ENCODE measurements around the gene KIF18A. TPM values are rescaled to one million over a fixed set of nuclear protein-coding genes. Genes with fewer than 3 reads are reported as not detected.
"Not testable (repeated sequence)": the region's sequence is repeated elsewhere in the genome, so short reads cannot be mapped to it uniquely, and the experiment has no call there.

KIF18A gene
- total RNA-seq, 1 donor from 2014 or later = 4.9 TPM

DNA sequence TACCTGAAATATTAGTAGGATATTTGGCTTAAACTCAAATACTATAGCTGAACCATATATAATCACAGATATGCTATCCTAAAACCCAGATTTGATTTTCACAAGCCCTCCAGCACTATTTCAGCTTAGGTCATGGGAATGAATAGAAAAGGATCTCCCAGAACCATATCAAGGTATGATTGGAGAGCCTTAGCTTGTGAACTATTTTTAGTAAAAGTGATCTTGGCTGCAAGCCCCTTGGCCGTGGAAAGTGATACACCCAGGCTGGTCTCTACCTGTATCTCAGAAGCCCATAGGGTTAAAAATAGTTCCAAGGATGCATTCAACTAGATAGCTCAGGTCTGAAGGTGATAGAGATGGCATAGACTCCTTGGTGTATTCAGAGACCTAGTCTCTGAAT is 9.7 kb downstream of the KIF18A start:
- TF ChIP-seq, protein P1, sequence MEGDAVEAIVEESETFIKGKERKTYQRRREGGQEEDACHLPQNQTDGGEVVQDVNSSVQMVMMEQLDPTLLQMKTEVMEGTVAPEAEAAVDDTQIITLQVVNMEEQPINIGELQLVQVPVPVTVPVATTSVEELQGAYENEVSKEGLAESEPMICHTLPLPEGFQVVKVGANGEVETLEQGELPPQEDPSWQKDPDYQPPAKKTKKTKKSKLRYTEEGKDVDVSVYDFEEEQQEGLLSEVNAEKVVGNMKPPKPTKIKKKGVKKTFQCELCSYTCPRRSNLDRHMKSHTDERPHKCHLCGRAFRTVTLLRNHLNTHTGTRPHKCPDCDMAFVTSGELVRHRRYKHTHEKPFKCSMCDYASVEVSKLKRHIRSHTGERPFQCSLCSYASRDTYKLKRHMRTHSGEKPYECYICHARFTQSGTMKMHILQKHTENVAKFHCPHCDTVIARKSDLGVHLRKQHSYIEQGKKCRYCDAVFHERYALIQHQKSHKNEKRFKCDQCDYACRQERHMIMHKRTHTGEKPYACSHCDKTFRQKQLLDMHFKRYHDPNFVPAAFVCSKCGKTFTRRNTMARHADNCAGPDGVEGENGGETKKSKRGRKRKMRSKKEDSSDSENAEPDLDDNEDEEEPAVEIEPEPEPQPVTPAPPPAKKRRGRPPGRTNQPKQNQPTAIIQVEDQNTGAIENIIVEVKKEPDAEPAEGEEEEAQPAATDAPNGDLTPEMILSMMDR (IDR thresholded peaks at IDR 0.05; ENCODE audit: unreplicated experiment) = no peak
- Mint-ChIP-seq H3K27ac (ENCODE audit: unreplicated experiment) (no peak overlapping the region), H3K4me1 (ENCODE audit: unreplicated experiment) (no peaks in the 10 kb centered on the region), H3K36me3 (ENCODE audit: low read depth, unreplicated experiment) (no peaks in the 10 kb centered on the region), H3K27me3 (ENCODE audit: unreplicated experiment) (no peaks in the 10 kb centered on the region), H3K4me3 (ENCODE audit: unreplicated experiment) (no peak overlapping the region), H3K9me3 (ENCODE audit: unreplicated experiment) (no peaks in the 10 kb centered on the region)
- DNase-seq (ENCODE audit: low spot score) = no peak

DNA sequence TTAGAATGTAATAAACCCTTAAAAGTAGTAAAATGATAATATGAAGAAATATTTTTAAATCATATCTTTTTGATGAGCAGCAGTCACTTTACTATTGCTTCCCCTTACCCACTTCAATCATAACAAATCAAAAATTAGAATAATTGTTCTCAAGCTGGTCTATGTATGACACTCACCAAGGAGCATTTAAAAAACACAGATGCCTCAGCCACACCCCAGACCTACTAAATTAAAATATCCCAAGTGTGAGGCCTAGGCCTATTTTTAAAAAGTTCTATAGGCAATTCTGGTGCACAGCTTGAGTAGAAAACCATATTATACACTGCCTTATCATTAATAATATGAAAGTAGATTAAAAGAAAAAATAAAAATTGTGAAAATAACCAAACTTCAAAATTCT is 15.2 kb downstream of the KIF18A start:
- no peak overlapping the region for H3K4me3 Mint-ChIP-seq (ENCODE audit: unreplicated experiment)
- H3K27me3 Mint-ChIP-seq (ENCODE audit: unreplicated experiment) = no peaks in the 10 kb centered on the region
- DNase-seq (ENCODE audit: low spot score) = no peak
- no peaks in the 10 kb centered on the region for H3K9me3 Mint-ChIP-seq (ENCODE audit: unreplicated experiment)
- no peaks in the 10 kb centered on the region for H3K36me3 Mint-ChIP-seq (ENCODE audit: low read depth, unreplicated experiment)
- TF ChIP-seq, protein P1 (IDR thresholded peaks at IDR 0.05; ENCODE audit: unreplicated experiment) = no peak
- H3K4me1 Mint-ChIP-seq (ENCODE audit: unreplicated experiment) = no peaks in the 10 kb centered on the region
- no peak overlapping the region for H3K27ac Mint-ChIP-seq (ENCODE audit: unreplicated experiment)

DNA sequence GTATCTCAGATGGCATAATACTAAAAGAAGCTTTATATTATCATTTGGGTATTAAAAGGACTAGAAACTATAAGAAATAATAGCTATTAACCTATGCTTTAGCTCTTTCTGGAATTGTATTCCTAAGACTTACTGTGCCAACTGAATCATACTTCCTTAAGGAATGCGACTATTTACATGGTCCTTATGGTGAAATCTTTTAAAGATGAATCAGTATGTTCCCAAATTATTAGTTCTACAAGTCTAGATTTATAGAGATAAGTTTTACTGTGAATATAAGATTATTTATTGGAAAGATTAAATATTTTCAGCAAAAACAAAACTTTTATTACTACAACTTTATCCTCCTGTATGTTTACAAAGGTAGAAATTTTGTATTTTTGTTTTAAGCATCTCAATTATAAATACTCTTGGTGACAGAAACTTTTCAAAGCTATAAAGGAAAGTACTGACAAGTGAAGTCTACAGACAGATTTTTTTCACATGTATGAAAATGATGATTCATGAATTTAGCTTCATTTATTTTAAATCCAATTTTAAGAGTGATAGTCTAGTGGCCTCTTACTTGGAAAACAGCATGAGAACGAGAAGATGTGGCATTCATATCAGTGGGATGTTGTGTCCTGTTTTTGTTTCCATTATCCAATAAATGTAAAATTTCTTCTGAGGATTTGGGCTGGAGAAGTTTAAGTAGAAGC is 17.8 kb downstream of the KIF18A start:
- no peak for DNase-seq (ENCODE audit: low spot score)
- Mint-ChIP-seq H3K4me1 (ENCODE audit: unreplicated experiment) (no peaks in the 10 kb centered on the region), H3K36me3 (ENCODE audit: low read depth, unreplicated experiment) (no peaks in the 10 kb centered on the region), H3K27ac (ENCODE audit: unreplicated experiment) (no peak overlapping the region), H3K4me3 (ENCODE audit: unreplicated experiment) (no peak overlapping the region), H3K9me3 (ENCODE audit: unreplicated experiment) (no peaks in the 10 kb centered on the region), H3K27me3 (ENCODE audit: unreplicated experiment) (peaks cover 1% of the 10 kb centered on the region)
- TF ChIP-seq, protein P1 (IDR thresholded peaks at IDR 0.05; ENCODE audit: unreplicated experiment) = no peak

DNA sequence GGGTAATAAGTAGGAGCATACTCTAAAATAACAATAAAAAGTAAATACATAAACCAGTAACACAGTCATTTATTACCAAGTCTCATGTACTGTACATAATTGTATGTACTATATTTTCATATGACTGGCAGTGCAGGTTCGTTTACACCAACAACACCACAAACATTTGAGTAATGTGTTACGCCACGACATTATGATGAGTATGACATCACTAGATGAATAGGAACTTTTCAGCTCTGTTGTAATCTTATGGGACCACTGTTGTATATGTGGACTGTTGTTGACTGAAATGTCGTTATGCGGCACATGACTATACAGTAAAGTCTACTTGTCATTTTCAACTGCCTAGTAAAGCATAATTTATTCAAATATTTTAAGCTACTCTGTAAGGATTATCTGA is 18.6 kb downstream of the KIF18A start:
- Mint-ChIP-seq H3K27ac (ENCODE audit: unreplicated experiment) (no peak overlapping the region), H3K36me3 (ENCODE audit: low read depth, unreplicated experiment) (no peaks in the 10 kb centered on the region), H3K27me3 (ENCODE audit: unreplicated experiment) (peaks cover 1% of the 10 kb centered on the region), H3K9me3 (ENCODE audit: unreplicated experiment) (no peaks in the 10 kb centered on the region), H3K4me3 (ENCODE audit: unreplicated experiment) (no peak overlapping the region), H3K4me1 (ENCODE audit: unreplicated experiment) (no peaks in the 10 kb centered on the region)
- TF ChIP-seq, protein P1 (IDR thresholded peaks at IDR 0.05; ENCODE audit: unreplicated experiment) = no peak
- DNase-seq (ENCODE audit: low spot score) = no peak

DNA sequence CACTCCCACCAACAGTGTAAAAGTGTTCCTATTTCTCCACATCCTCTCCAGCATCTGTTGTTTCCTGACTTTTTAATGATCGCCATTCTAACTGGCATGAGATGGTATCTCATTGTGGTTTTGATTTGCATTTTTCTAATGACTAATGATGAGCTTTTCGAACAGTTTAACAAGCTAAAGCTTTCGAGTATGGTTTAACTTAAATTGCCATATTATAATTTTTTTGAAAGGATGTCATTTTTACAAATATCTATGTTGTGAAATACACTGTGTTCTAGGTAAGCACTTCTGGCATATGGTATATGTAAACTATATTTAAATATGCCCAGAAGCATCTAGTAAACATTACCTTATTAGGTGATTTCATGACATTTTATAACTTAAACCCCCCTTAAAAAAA is 20.3 kb downstream of the KIF18A start:
- DNase-seq (ENCODE audit: low spot score); H3K4me1 Mint-ChIP-seq (ENCODE audit: unreplicated experiment); H3K27me3 Mint-ChIP-seq (ENCODE audit: unreplicated experiment); H3K4me3 Mint-ChIP-seq (ENCODE audit: unreplicated experiment); H3K9me3 Mint-ChIP-seq (ENCODE audit: unreplicated experiment); H3K27ac Mint-ChIP-seq (ENCODE audit: unreplicated experiment); H3K36me3 Mint-ChIP-seq (ENCODE audit: low read depth, unreplicated experiment): not testable (repeated sequence)

DNA sequence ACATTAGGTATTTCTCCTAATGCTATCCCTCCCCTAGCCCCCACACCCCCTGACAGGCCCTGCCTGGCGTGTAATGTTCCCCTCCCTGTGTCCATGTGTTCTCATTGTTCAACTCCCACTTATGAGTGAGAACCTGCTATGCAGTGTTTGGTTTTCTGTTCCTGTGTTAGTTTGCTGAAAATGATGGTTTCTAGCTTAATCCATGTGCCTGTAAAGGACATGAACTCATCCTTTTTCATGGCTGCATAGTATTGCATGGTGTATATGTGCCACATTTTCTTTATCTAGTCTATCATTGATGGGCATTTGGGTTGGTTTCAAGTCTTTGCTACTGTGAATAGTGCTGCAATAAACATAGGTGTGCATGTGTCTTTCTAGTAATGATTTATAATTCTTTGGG is 20.8 kb downstream of the KIF18A start:
- not testable (repeated sequence) for H3K4me3 Mint-ChIP-seq (ENCODE audit: unreplicated experiment); DNase-seq (ENCODE audit: low spot score); H3K9me3 Mint-ChIP-seq (ENCODE audit: unreplicated experiment); H3K27ac Mint-ChIP-seq (ENCODE audit: unreplicated experiment); H3K4me1 Mint-ChIP-seq (ENCODE audit: unreplicated experiment); H3K27me3 Mint-ChIP-seq (ENCODE audit: unreplicated experiment); H3K36me3 Mint-ChIP-seq (ENCODE audit: low read depth, unreplicated experiment)

All from endothelial cell (in vitro differentiated cells).